Adrenal gland (tissue), 5 donors: ENCODE measurements around the gene TEX11.
"Not testable (repeated sequence)": the region's sequence is repeated elsewhere in the genome, so short reads cannot be mapped to it uniquely, and the experiment has no call there.

Experiments used
- CTCF ChIP-seq, 6 experiments: fragments of 450-650 bp in 4 of 6; fragments of 200-600 bp in 2 of 6; sonication (generic) in 1 of 6; IDR thresholded peaks; 1 replicate in 5 of 6; 2 replicates in 1 of 6; pipeline versions ENCODE4 v1.5.1 to v1.8.0; 2016 to 2021; ENCODE audit warnings: antibody characterized with exemption in 6 of 6, mild to moderate bottlenecking in 2 of 6, moderate library complexity in 1 of 6
- POLR2A ChIP-seq, 2 donors: fragments of 450-650 bp; IDR thresholded peaks; one replicate each; pipeline ENCODE4 v1.6.1; 2017; ENCODE audit warnings: antibody characterized with exemption in 2 of 2, mild to moderate bottlenecking in 2 of 2, moderate library complexity in 1 of 2
- donor health status: DM: no; HTN: no; CAD: no.

GRCh38 chrX:70711336-70711735 is 197.2 kb downstream of the TEX11 start:
- TF ChIP-seq POLR2A, CTCF (IDR thresholded peaks at IDR 0.05): not testable (repeated sequence)
